Measurements from ENCODE around the gene TNK1.
"Not testable (repeated sequence)": the region's sequence is repeated elsewhere in the genome, so short reads cannot be mapped to it uniquely, and the experiment has no call there.

DNA sequence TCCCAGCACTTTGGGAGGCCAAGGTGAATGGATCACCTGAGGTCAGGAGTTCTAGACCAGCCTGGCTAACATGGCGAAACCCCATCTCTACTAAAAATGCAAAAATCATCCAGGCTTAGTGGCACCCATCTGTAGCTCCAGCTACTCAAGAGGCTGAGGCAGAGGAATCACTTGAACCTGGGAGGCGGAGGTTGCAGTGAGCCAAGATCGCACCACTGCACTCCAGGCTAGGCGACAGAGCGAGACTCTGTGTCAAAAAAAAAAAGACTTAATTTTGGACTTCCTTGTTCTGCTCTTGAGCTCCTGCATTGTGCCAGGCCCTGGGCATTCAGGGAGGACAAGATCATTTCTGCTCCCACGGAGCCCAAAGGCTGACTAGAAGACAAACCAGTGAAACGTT lies 43.3 kb upstream of the TNK1 start:
- TF ChIP-seq YY1 (tag by site-specific recombination; IDR thresholded peaks at IDR 0.05); MYNN (tag by site-specific recombination; IDR thresholded peaks at IDR 0.05; ENCODE audit: borderline replicate concordance); KLF1 (tag by site-specific recombination; IDR thresholded peaks at IDR 0.05): not testable (repeated sequence)

Data from HEK293 (cell line).